Muscle of leg (tissue), 11 donors: Measurements from ENCODE around the gene SORCS3. TPM values are rescaled to one million over a fixed set of nuclear protein-coding genes. Genes with fewer than 3 reads are reported as not detected.

Experiments used
- DNase-seq: peaks from one replicate; pipeline ENCODE4 v3.0.0; 2013
- H3K27ac ChIP-seq: one replicate; pipeline ENCODE4 v1.5.1; 2013; ENCODE audit warnings: mild to moderate bottlenecking, low read length, control low read depth
- H3K27me3 ChIP-seq: one replicate; pipeline ENCODE4 v1.6.1; 2013; ENCODE audit warnings: low read length; ENCODE audit not compliant: control insufficient read depth, insufficient read depth
- H3K36me3 ChIP-seq: one replicate; pipeline ENCODE4 v1.6.1; 2013; ENCODE audit warnings: low read length; ENCODE audit not compliant: control insufficient read depth, insufficient read depth
- H3K4me1 ChIP-seq: one replicate; pipeline ENCODE4 v1.6.1; 2013; ENCODE audit warnings: low read length; ENCODE audit not compliant: control insufficient read depth, insufficient read depth
- H3K4me3 ChIP-seq: one replicate; pipeline ENCODE4 v1.5.1; 2013; ENCODE audit warnings: low read length, control low read depth
- H3K9me3 ChIP-seq: replicated peaks from 2 replicates; pipeline ENCODE4 v1.6.1; 2013; ENCODE audit warnings: low read depth, low read length; ENCODE audit not compliant: control insufficient read depth
- WGBS: methylation state at CpG from one replicate; pipeline ENCODE4 v1.1.5; 2013; ENCODE audit warnings: missing lambda C conversion rate; ENCODE audit not compliant: insufficient coverage; 5-methylcytosine and 5-hydroxymethylcytosine counted together
- polyA plus RNA-seq, 8 donors: library from polyadenylated mRNA; unstranded; fragments of 120-200 nt; gene quantifications; one replicate each; pipeline versions ENCODE4 v1.2.1 to v1.2.3, GENCODE V29; 2013; ENCODE audit warnings: inconsistent platforms in 1 of 8, low replicate concordance in 1 of 8; ENCODE audit not compliant: insufficient read length in 8 of 8, insufficient read depth in 1 of 8
- total RNA-seq: library from RNA; stranded (reverse); fragments of 120-200 nt; gene quantifications from one replicate; pipeline ENCODE4 v1.2.4, GENCODE V29; 2013

Gene SORCS3
- total and polyA plus RNA-seq, 9 donors: 0.03 to 0.36 (median 0.13) TPM; not detected in 1

- Histone ChIP-seq H3K9me3 (no peaks in the 10 kb centered on the region), H3K4me3 (no peak overlapping the region), H3K4me1 (no peaks in the 10 kb centered on the region), H3K27ac (no peak overlapping the region), H3K36me3 (no peaks in the 10 kb centered on the region), H3K27me3 (no peaks in the 10 kb centered on the region)
- no peak for DNase-seq
- 62% methylated on average over 5 of the region's 5 CpGs for WGBS
Measured at GRCh38 chr10:104664205-104664604, 23.1 kb downstream of the SORCS3 start.

- no peaks in the 10 kb centered on the region for H3K4me1 ChIP-seq
- no peaks in the 10 kb centered on the region for H3K27me3 ChIP-seq
- WGBS: 81% methylated on average over 3 of the region's 4 CpGs
- no peaks in the 10 kb centered on the region for H3K36me3 ChIP-seq
- H3K27ac ChIP-seq: no peak overlapping the region
- no peaks in the 10 kb centered on the region for H3K9me3 ChIP-seq
- H3K4me3 ChIP-seq: no peak overlapping the region
- DNase-seq: no peak
Measured at GRCh38 chr10:104665174-104665573, 24.1 kb downstream of the SORCS3 start.

- no peaks in the 10 kb centered on the region for H3K4me1 ChIP-seq
- no peak for DNase-seq
- H3K27ac ChIP-seq: no peak overlapping the region
- H3K27me3 ChIP-seq: no peaks in the 10 kb centered on the region
- no peak overlapping the region for H3K4me3 ChIP-seq
- H3K36me3 ChIP-seq: no peaks in the 10 kb centered on the region
- no CpG with 5 or more reads among the region's 5 CpGs for WGBS
- H3K9me3 ChIP-seq: no peaks in the 10 kb centered on the region
Measured at GRCh38 chr10:104666106-104666505, 25.0 kb downstream of the SORCS3 start.

DNA sequence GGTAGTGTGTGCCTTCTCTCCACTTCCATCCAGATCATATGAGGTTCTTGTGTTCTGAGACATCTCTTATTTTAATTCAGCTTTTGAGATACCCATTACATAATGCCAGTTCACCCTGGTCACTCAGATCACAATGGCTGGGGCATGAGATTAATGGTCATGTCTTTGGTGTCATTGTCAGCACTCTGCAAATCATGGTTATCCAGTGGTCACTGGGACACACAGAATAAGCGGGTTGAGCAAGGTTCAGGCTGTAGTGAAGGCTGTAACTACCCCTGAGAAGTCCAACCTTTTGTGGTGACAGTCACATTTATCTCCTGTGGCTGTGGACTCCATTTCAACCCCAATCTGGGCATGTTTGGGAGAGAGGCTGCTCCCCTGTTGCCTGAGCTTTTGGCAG lies 35.8 kb downstream of the SORCS3 start:
- no peaks in the 10 kb centered on the region for H3K4me1 ChIP-seq
- no peak for DNase-seq
- peaks cover 2% of the 10 kb centered on the region for H3K9me3 ChIP-seq
- no peak overlapping the region for H3K4me3 ChIP-seq
- H3K36me3 ChIP-seq: no peaks in the 10 kb centered on the region
- H3K27ac ChIP-seq: no peak overlapping the region
- 83% methylated on average over 1 of the region's 1 CpG for WGBS
- peaks cover 9% of the 10 kb centered on the region for H3K27me3 ChIP-seq

GRCh38 chr10:104678658-104679057 lies 37.6 kb downstream of the SORCS3 start:
- H3K27me3 ChIP-seq: peaks cover 9% of the 10 kb centered on the region
- no peaks in the 10 kb centered on the region for H3K9me3 ChIP-seq
- no peak for DNase-seq
- H3K4me3 ChIP-seq: no peak overlapping the region
- H3K36me3 ChIP-seq: no peaks in the 10 kb centered on the region
- no peak overlapping the region for H3K27ac ChIP-seq
- no peaks in the 10 kb centered on the region for H3K4me1 ChIP-seq

GRCh38 chr10:104680467-104681401 lies 39.6 kb downstream of the SORCS3 start:
- Histone ChIP-seq H3K27ac (no peak overlapping the region), H3K27me3 (peaks cover 9% of the 10 kb centered on the region), H3K36me3 (no peaks in the 10 kb centered on the region), H3K4me3 (peak overlapping the region; percentile 17), H3K4me1 (no peaks in the 10 kb centered on the region), H3K9me3 (no peaks in the 10 kb centered on the region)
- DNase-seq: peak; percentile 31
- WGBS: 8% methylated on average over 21 of the region's 35 CpGs

- no peaks in the 10 kb centered on the region for H3K9me3 ChIP-seq
- DNase-seq: no peak
- no peak overlapping the region for H3K27ac ChIP-seq
- no peaks in the 10 kb centered on the region for H3K36me3 ChIP-seq
- WGBS: 89% methylated on average over 2 of the region's 2 CpGs
- H3K27me3 ChIP-seq: peaks cover 9% of the 10 kb centered on the region
- no peaks in the 10 kb centered on the region for H3K4me1 ChIP-seq
- no peak overlapping the region for H3K4me3 ChIP-seq
Measured at GRCh38 chr10:104681485-104681884, 40.4 kb downstream of the SORCS3 start.

DNA sequence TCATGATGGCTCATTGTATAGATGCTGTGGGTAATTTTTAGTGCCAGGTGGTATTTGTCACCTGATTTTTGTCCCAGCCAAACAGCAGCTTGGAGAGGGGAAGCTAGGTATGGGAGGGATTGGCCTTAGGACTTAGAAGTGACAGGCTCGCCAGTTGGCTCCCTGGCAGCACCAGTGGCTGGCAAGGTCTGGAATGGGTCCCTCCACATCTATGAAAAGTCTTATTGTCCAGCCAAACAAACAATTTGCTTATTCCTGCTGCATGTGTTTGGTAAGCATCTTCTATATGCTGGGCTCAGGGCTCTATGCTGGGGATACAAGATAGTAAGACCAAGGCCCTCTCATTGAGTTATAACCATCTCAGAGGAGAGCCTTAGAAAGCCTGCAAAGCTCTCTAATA lies 42.5 kb downstream of the SORCS3 start:
- H3K36me3 ChIP-seq: no peaks in the 10 kb centered on the region
- H3K27me3 ChIP-seq: peaks cover 9% of the 10 kb centered on the region
- H3K4me3 ChIP-seq: no peak overlapping the region
- no peaks in the 10 kb centered on the region for H3K4me1 ChIP-seq
- no peak overlapping the region for H3K27ac ChIP-seq
- no peaks in the 10 kb centered on the region for H3K9me3 ChIP-seq
- no CpG with 5 or more reads among the region's 1 CpG for WGBS
- no peak for DNase-seq

GRCh38 chr10:104686829-104687228 lies 45.7 kb downstream of the SORCS3 start:
- no peak for DNase-seq
- WGBS: 81% methylated on average over 1 of the region's 1 CpG
- no peaks in the 10 kb centered on the region for H3K27me3 ChIP-seq
- no peaks in the 10 kb centered on the region for H3K4me1 ChIP-seq
- H3K9me3 ChIP-seq: no peaks in the 10 kb centered on the region
- H3K4me3 ChIP-seq: no peak overlapping the region
- no peaks in the 10 kb centered on the region for H3K36me3 ChIP-seq
- no peak overlapping the region for H3K27ac ChIP-seq

GRCh38 chr10:104688251-104689042 lies 47.4 kb downstream of the SORCS3 start:
- no peaks in the 10 kb centered on the region for H3K4me1 ChIP-seq
- no peaks in the 10 kb centered on the region for H3K27me3 ChIP-seq
- WGBS: 57% methylated on average over 17 of the region's 18 CpGs
- no peak overlapping the region for H3K4me3 ChIP-seq
- no peak for DNase-seq
- H3K27ac ChIP-seq: no peak overlapping the region
- H3K9me3 ChIP-seq: no peaks in the 10 kb centered on the region
- no peaks in the 10 kb centered on the region for H3K36me3 ChIP-seq
